H9 (cell line): ENCODE results near the gene PRSS23. TPM values are rescaled to one million over a fixed set of nuclear protein-coding genes. Genes with fewer than 3 reads are reported as not detected.

Source experiments
- DNase-seq: peaks from one replicate; pipeline ENCODE4 v3.0.0-alpha.2; 2017
- H2AFZ ChIP-seq: one replicate; pipeline ENCODE4 v1.6.1; 2013; ENCODE audit warnings: mild to moderate bottlenecking, low read length, control low read depth, moderate library complexity
- H2AK5ac ChIP-seq: 2 replicates; pipeline ENCODE4 v1.6.1; 2013; ENCODE audit warnings: low read length, control low read depth, mixed read lengths; ENCODE audit not compliant: insufficient read length
- H2BK120ac ChIP-seq: one replicate; pipeline ENCODE4 v1.6.1; 2013; ENCODE audit warnings: low read depth, mild to moderate bottlenecking, low read length, control low read depth, inconsistent platforms; ENCODE audit not compliant: poor library complexity, severe bottlenecking
- H2BK12ac ChIP-seq: 2 replicates; pipeline ENCODE4 v1.6.1; 2013; ENCODE audit warnings: low read length, control low read depth, mixed read lengths, low read depth; ENCODE audit not compliant: insufficient read length
- H2BK15ac ChIP-seq: 2 replicates; pipeline ENCODE4 v1.6.1; 2013; ENCODE audit warnings: low read depth, low read length, control low read depth
- H2BK20ac ChIP-seq: one replicate; pipeline ENCODE4 v1.6.1; 2013; ENCODE audit warnings: low read depth, mild to moderate bottlenecking, low read length, control low read depth, inconsistent platforms; ENCODE audit not compliant: poor library complexity, severe bottlenecking
- H2BK5ac ChIP-seq: 2 replicates; pipeline ENCODE4 v1.6.1; 2013; ENCODE audit warnings: low read length, control low read depth, mixed read lengths; ENCODE audit not compliant: insufficient read length
- H3K14ac ChIP-seq: 2 replicates; pipeline ENCODE4 v1.6.1; 2013; ENCODE audit warnings: low read length, control low read depth; ENCODE audit not compliant: insufficient read depth
- H3K18ac ChIP-seq: 2 replicates; pipeline ENCODE4 v1.6.1; 2013; ENCODE audit warnings: low read depth, mild to moderate bottlenecking, mixed read lengths, low read length, control low read depth; ENCODE audit not compliant: insufficient read length
- H3K23ac ChIP-seq: 2 replicates; pipeline ENCODE4 v1.6.1; 2013; ENCODE audit warnings: low read length, control low read depth, mixed read lengths, low read depth; ENCODE audit not compliant: insufficient read length
- H3K23me2 ChIP-seq: 2 replicates; pipeline ENCODE4 v1.6.1; 2013; ENCODE audit warnings: low read depth, mild to moderate bottlenecking, mixed read lengths, low read length, control low read depth; ENCODE audit not compliant: insufficient read length, poor library complexity, severe bottlenecking
- H3K27ac ChIP-seq: 2 replicates; pipeline ENCODE4 v1.5.1; 2013; ENCODE audit warnings: low read length, control low read depth, mixed read lengths, low read depth; ENCODE audit not compliant: insufficient read length
- H3K27me3 ChIP-seq: 2 replicates; pipeline ENCODE4 v1.6.1; 2013; ENCODE audit warnings: low read length, control low read depth, inconsistent platforms; ENCODE audit not compliant: insufficient read depth
- H3K4ac ChIP-seq: 2 replicates; pipeline ENCODE4 v1.6.1; 2013; ENCODE audit warnings: low read depth, mild to moderate bottlenecking, control low read depth, inconsistent platforms, low read length, moderate library complexity
- H3K4me1 ChIP-seq: 2 replicates; pipeline ENCODE4 v1.6.1; 2013; ENCODE audit warnings: low read length, control low read depth, inconsistent platforms; ENCODE audit not compliant: insufficient read depth
- H3K4me2 ChIP-seq: 2 replicates; pipeline ENCODE4 v1.6.1; 2013; ENCODE audit warnings: low read length, control low read depth, mixed read lengths; ENCODE audit not compliant: insufficient read length, insufficient read depth
- H3K56ac ChIP-seq: 2 replicates; pipeline ENCODE4 v1.6.1; 2013; ENCODE audit warnings: low read depth, mild to moderate bottlenecking, mixed read lengths, low read length, control low read depth; ENCODE audit not compliant: insufficient read length
- H3K79me1 ChIP-seq: 2 replicates; pipeline ENCODE4 v1.6.1; 2013; ENCODE audit warnings: low read depth, mild to moderate bottlenecking, moderate library complexity, low read length, control low read depth, inconsistent platforms; ENCODE audit not compliant: insufficient read depth, poor library complexity, severe bottlenecking
- H3K79me2 ChIP-seq: 2 replicates; pipeline ENCODE4 v1.6.1; 2013; ENCODE audit warnings: low read length, control low read depth, inconsistent platforms; ENCODE audit not compliant: insufficient read depth
- H3K9ac ChIP-seq: 2 replicates; pipeline ENCODE4 v1.6.1; 2013; ENCODE audit warnings: low read length, control low read depth, mixed read lengths; ENCODE audit not compliant: insufficient read length; ENCODE audit errors: extremely low read depth
- H3K9me3 ChIP-seq: one replicate; pipeline ENCODE4 v1.6.1; 2013; ENCODE audit warnings: low read depth, low read length, inconsistent platforms; ENCODE audit not compliant: control insufficient read depth
- H3T11ph ChIP-seq: one replicate; pipeline ENCODE4 v1.6.1; 2013; ENCODE audit warnings: mild to moderate bottlenecking, low read length, control low read depth, inconsistent platforms
- H4K20me1 ChIP-seq: one replicate; pipeline ENCODE4 v1.6.1; 2013; ENCODE audit not compliant: control insufficient read depth, insufficient read length, insufficient read depth
- H4K5ac ChIP-seq: 2 replicates; pipeline ENCODE4 v1.6.1; 2013; ENCODE audit warnings: low read depth, mild to moderate bottlenecking, mixed read lengths, low read length, control low read depth; ENCODE audit not compliant: insufficient read length
- H4K8ac ChIP-seq: replicated peaks from 2 replicates; pipeline ENCODE4 v1.6.1; 2013; ENCODE audit warnings: low read length, control low read depth, mixed read lengths, low read depth; ENCODE audit not compliant: insufficient read length
- H4K91ac ChIP-seq: 2 replicates; pipeline ENCODE4 v1.6.1; 2013; ENCODE audit warnings: low read depth, mild to moderate bottlenecking, moderate library complexity, mixed read lengths, low read length, control low read depth; ENCODE audit not compliant: insufficient read length
- H3K27ac Mint-ChIP-seq, 3 experiments: 2 replicates in 2 of 3; 3 replicates in 1 of 3; pipeline ENCODE4 v1.8.0; 2020 to 2021; ENCODE audit warnings: mixed read lengths in 3 of 3, mild to moderate bottlenecking in 1 of 3, moderate library complexity in 1 of 3
- H3K27me3 Mint-ChIP-seq: 2 replicates; pipeline ENCODE4 v1.8.0; 2021; ENCODE audit warnings: low read depth, mild to moderate bottlenecking, moderate library complexity, mixed read lengths
- H3K36me3 Mint-ChIP-seq, 3 experiments: 2 replicates in 2 of 3; 3 replicates in 1 of 3; pipeline ENCODE4 v1.8.0; 2020 to 2021; ENCODE audit warnings: low read depth in 3 of 3, mixed read lengths in 3 of 3; ENCODE audit not compliant: insufficient read depth in 1 of 3
- H3K4me1 Mint-ChIP-seq, 2 experiments: 2 replicates each; pipeline ENCODE4 v1.8.0; 2020; ENCODE audit warnings: mixed read lengths in 2 of 2
- H3K4me3 Mint-ChIP-seq, 2 experiments: 2 replicates in 1 of 2; 3 replicates in 1 of 2; pipeline ENCODE4 v1.8.0; 2020 to 2021; ENCODE audit warnings: mild to moderate bottlenecking in 2 of 2, mixed read lengths in 2 of 2, moderate library complexity in 1 of 2
- H3K9me3 Mint-ChIP-seq, 2 experiments: 2 replicates in 1 of 2; 3 replicates in 1 of 2; pipeline ENCODE4 v1.8.0; 2020; ENCODE audit warnings: mild to moderate bottlenecking in 2 of 2, mixed read lengths in 2 of 2, moderate library complexity in 1 of 2
- CTCF ChIP-seq: fragments of 200-600 bp; sonication (generic); conservative IDR thresholded peaks from 3 replicates; pipeline ENCODE4 v1.8.0; 2021; ENCODE audit warnings: antibody characterized with exemption, mild to moderate bottlenecking
- WGBS: extraction: QIAGEN DNeasy Blood & Tissue Kit; methylation state at CpG from one replicate; pipeline ENCODE4 v1.1.7; 2013; ENCODE audit warnings: missing lambda C conversion rate, low lambda C conversion rate, mixed read lengths; ENCODE audit not compliant: insufficient read length; ENCODE audit errors: extremely low coverage; 5-methylcytosine and 5-hydroxymethylcytosine counted together
- total RNA-seq: library from RNA; stranded (reverse); gene quantifications from 2 replicates; pipeline ENCODE4 v1.2.1, GENCODE V29; 2021

PRSS23 gene
- total RNA-seq, 1 experiment from 2014 or later = 6.9 TPM

- Mint-ChIP-seq H3K4me1 (peaks cover 0 to 5% of the 10 kb centered on the region in 2 experiments; a peak in 1 of 4 replicates), H3K36me3 (no peaks in the 10 kb centered on the region), H3K27me3 (no peaks in the 10 kb centered on the region; the same call in 1 of the 2 replicates), H3K9me3 (no peaks in the 10 kb centered on the region), H3K27ac (no peak overlapping the region), H3K4me3 (no peak overlapping the region)
- Histone ChIP-seq H3K27ac (no peak overlapping the region), H2BK5ac (no peak overlapping the region), H3K79me1 (no peaks in the 10 kb centered on the region), H4K91ac (no peak overlapping the region), H3K4me2 (no peak overlapping the region), H2AK5ac (no peak overlapping the region), H3K4ac (no peak overlapping the region), H3K23me2 (no peaks in the 10 kb centered on the region), H2AFZ (no peak overlapping the region), H2BK15ac (no peak overlapping the region), H4K8ac (no peak overlapping the region), H2BK20ac (no peak overlapping the region), H3K23ac (no peak overlapping the region), H3K9me3 (no peaks in the 10 kb centered on the region), H3K27me3 (no peaks in the 10 kb centered on the region), H3T11ph (no peak overlapping the region), H3K79me2 (no peaks in the 10 kb centered on the region), H2BK120ac (no peak overlapping the region), H3K56ac (no peak overlapping the region), H3K14ac (no peak overlapping the region), H2BK12ac (no peak overlapping the region), H3K18ac (no peak overlapping the region), H3K9ac (no peak overlapping the region), H4K5ac (no peak overlapping the region), H4K20me1 (no peaks in the 10 kb centered on the region), H3K4me1 (no peaks in the 10 kb centered on the region)
- no peak for DNase-seq
- TF ChIP-seq CTCF = no peak
- WGBS = no CpG with 5 or more reads among the region's 3 CpGs
Measured at GRCh38 chr11:86785576-86785975, 14.8 kb upstream of the PRSS23 start.
